NCI-H2227 (cell line): Measurements from ENCODE around the gene CLMP.
"Not testable (repeated sequence)": the region's sequence is repeated elsewhere in the genome, so short reads cannot be mapped to it uniquely, and the experiment has no call there.

ENCODE experiments used
- DNase-seq: peaks from one replicate; lab custom pipeline; 2025; ENCODE audit not compliant: unreplicated experiment; lab: John Stamatoyannopoulos, UW

Gene CLMP

DNA sequence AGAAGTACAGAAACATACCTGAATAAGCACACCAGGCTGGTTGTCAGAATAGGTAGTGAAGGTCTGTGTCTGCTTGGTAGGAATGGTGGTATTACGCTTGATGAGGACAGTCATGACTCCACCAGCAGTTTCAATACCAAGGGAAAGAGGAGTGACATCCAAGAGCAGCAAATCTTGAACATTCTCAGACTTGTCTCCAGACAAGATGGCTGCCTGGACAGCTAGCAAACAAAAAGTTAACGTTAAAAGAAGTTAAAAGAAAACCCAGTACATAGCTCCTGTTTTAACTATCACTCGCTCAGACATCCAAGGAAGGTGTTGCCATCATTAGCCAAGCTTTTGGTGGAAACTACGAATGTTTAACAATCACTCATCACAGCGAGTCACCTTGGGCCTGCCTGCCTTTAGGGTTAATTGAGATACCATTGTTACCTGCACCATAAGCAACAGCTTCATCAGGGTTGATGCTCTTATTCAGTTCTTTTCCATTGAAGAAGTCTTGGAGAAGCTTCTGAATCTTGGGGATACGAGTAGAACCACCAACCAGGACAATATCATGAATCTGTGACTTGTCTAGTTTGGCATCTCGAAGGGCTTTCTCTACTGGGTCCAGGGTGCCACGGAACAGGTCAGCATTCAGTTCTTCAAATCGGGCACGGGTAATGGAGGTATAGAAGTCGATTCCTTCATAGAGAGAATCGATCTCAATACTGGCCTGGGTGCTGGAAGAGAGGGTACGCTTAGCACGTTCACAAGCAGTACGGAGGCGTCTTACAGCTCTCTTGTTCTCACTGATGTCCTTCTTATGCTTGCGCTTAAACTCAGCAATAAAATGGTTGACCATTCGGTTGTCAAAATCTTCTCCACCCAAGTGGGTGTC lies 135.8 kb downstream of the CLMP start:
- DNase-seq, result not testable (repeated sequence)

DNA sequence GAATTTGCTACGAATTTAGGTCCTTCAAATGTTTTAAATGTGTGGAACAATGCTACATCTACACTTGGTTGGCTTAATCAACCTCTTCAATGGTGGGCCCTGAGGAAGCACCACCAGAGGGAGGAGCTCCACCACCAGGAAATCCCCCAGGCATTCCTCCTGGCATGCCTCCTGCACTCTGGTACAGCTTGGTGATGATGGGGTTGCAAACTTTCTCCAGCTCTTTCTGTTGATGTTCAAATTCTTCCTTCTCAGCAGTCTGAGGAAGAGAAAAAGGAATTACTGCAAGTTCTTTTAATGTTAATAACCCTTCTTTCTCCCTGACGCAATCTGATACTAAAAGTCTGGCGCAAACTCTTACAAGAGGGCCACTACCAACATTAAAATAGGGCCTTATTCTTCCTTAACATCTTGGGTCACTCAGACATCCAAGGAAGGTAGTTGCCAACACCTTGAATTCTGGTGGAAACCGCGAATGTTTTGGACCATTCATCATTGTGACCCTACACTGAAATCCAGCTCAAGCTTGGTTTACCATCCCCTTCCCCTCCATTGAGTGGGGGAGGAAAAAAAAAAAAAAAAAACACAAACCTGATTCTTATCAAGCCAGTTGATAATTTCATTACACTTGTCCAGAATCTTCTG lies 137.3 kb downstream of the CLMP start:
- DNase-seq, result no peak

DNA sequence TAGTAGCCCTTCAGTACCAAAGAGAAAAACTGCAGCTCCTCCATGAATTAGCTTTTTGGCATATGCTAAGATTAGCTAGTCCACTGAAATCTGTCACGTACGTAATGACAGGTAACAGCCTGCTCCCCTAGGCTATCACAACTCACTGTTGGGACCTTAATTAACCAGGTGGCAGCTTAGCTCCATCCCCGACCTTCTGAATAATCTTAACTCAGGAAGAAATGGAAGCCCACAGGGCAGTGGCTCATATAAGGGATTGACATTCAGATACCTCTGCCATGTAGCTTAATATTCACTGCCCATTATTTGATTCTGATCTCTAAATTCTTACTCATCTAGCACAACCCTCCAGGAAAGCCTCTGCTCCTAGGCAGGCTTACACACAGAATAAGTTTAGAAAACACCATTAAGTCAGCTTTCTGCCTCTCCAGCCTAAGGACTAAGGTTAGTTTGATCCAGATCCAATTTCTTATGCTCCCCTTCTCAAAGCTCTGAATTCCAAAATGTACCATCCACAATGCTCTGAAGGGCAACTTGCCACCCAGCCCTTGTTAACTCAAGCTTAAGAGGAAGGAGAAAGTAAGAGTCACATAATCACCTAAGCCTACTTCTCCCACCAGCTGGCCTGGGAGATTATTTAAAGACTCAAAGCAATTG lies 138.1 kb downstream of the CLMP start:
- DNase-seq, result no peak

DNA sequence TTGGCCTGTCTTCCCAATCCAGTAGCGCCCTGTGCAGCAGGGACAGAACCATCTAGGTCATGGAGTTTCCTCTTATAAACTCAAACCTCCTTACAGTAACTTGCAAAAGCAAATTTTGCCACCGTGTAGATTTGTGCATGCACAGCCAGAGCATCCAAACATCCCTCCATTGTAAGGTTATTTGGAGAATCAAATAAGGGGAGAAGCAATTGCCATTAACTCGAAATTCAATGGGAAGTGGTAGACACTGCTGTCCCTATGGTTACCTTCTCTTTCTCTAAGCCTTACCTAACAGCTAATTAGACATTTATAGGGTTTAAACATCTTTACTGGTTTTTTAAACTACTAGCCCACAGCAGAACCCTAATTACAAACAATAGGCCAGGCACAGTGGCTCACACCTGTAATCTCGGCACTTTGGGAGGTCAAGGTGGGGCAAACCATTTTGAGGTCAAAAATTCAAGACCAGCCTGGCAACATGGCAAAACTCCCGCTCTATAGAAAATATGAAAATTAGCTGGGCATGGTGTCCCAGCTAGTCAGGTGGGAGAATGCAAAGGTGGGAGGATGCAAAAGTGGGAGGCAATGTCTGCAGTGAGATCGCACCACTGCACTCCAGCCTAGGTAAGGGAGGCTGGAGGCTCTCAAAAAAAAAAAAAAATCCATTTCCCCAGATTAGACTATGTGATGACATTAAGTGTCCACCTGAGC lies 139.7 kb downstream of the CLMP start:
- no peak for DNase-seq

DNA sequence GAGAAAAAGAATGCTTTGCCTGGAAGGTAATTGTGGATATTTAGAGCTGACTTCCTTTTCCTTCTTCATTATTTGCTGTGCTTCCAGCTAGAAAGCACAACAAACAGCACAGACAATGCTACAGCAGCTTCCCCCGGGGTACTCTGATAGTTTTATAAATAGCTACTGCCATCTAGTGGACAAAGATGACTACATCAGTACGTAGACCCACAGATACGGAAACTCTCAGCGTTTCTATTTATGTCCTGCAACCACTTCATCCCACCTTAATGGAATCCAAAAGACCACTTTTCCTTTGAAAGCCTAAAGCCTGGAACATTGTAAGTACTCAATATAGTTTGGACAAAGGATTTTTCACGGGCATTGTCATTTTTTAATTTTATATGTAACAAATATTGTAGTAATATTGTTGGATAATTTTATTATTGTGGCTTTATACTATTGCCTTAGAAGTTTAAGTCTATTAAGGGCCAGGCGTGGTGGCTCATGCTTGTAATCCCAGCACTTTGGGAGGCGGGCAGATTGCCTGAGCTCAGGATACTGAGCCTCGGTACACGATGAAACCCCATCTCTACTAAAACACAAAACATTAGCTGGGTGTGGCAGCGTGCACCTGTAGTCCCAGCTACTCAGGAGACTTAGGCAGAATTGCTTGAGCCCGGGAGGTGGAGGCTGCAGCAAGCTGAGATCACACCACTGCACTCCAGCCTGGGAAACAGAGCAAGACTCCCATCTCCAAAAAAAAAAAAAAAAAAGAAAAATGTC lies 140.6 kb downstream of the CLMP start:
- peak; percentile 90 for DNase-seq

DNA sequence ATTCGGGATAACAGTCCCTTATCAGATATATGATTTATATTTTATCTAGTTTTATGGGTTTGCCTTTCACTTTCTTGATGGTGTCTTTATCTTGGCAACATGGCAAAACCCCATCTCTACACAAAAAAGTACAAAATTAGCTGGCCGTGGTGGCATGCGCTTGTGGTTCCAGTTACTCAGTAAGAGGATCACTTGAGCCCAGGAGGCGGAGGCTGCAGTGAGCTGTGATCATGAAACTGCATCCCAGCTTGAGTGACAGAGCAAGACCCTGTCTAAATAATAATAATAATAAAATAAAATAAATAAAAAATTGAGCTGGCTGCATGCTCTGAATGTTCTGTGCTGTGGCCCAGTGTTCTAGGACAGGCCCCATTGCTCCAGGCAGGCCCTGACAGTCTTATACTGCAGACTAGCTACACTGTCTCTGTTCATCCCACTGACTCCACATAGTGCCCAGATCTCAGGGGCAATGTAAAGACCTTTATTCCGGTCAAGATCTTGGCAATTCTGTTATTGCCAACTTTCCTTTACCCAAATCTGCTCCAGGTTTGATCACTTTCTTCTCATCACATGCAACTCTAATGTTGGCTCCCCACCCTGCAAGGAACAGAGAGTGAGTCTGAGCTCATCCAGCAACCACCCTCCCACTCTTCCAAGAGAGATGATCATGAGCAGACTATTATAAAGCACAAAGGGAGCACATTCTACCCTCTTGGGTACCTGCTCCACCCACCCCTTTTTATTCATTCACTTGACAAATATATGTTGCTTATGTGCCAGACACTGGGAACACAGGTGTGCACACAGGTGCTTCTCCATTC lies 141.9 kb downstream of the CLMP start:
- DNase-seq, result no peak

DNA sequence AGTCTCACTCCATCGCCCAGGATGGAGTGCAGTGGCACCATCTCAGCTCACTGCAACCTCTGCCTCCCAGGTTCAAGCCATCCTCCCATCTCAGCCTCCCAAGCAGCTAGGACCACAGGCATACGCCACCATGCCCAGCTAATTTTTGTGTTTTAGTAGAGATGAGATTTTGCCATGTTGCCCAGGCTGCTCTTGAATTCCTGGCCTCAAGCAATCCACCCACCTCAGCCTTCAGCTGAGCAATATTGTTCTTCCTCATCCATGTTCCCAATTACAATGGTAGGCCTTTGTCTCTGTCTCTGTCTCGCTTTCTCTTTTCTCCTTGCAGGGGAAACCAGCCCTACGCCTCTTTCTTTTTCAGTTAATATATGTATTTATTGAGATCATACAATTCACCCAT lies 143.4 kb downstream of the CLMP start:
- DNase-seq, result no peak

DNA sequence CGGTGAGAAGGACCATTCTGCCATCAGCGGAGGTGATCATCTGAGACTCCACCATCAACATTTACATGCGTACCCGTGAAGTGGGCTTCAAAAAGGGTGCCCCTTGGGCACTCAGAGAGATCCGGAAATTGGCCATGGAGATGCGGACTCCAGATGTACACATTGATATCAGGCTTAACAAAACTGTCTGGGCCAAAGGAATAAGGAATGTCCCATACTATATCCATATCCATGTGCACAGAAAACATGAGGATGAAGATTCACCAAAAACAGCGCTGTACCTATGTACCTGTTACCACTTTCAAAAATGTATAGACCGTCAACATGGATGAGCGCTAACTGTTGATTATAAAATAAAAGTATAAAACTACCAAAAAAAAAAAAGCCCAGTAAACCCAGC lies 143.9 kb downstream of the CLMP start:
- DNase-seq, result no peak

DNA sequence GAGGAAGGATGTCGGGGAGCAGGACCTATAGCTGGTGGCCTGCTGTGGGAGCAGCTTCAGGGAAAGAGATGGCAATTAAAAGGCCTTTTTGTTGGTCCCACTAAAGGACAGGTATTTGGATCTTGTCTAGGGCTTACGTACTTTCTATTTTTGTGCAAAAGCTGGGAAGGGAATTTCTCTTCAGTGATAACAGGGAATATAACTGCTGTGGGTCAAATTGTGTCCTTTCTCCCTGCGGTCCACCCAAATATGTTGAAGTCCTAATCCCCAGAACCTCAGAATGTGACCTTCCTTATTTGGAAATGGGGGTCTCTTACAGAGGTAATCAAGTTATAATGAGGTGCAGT lies 147.1 kb downstream of the CLMP start:
- DNase-seq, result no peak

DNA sequence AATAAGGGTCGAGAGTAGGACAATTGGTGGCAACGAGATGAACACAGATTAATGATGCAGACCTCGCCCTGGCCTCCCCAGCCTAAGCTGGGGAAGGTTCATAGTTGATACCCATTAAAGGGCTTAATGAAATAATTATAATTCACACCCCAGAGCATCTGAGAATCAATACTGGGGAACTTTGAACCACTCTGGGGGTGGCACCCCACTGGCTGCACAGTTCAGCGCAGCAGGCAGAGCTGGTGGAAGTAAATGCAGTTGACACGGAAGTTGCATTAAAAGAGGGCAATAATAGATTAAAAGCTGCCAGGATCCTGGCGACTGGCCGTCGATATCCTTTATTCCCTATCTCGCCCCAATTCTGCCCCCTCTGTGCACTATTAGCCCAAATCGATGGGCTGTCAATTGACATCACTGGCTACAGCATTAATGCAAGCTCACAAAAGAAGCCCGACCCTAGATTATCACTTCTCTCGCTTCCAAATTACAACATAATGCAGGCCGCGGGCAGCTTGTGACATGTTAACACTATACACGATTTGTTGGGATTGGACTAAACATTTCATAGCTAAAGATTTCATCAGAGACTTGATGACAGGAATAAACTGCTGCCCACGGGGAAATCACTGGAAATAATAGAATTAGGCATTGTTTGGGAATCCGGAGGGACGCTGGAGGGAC lies 147.6 kb downstream of the CLMP start:
- DNase-seq, result no peak

DNA sequence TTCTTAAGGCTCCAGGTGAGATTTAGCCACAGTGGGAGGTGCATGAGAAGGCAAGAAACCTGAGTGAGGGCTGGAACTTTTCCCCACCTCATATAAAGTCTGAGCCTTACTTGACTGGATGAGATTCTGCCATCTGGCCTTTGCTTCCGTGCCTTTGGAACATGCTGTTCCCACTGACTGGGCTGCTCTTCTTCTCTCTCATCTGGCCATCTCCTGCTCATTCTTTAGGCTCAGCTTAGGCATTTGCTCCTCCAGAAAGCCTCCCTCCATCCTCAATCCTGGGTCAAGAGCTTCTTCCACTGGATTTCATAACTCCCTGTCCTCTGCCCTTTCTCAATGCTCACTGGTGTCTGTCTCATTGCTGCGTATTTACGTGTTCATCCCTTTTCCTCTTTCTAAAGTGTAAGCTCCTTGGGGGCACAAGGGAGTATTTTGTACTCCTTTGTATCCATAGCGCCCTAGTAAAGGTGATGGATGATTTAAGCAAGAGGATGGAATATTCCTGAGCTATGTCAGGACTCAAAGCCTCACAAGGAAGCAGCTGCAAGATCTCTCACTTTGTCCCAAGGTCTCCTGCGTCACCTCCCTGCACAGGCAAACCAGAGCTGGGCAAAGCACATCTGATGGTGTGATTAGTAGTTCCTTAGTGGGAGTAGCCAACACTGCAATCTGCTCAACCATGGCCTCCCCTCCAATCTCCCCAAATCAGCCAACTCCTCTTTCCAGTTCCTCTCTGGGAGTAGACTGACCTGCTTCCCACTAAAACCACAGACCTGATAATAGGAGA lies 148.4 kb downstream of the CLMP start:
- no peak for DNase-seq

DNA sequence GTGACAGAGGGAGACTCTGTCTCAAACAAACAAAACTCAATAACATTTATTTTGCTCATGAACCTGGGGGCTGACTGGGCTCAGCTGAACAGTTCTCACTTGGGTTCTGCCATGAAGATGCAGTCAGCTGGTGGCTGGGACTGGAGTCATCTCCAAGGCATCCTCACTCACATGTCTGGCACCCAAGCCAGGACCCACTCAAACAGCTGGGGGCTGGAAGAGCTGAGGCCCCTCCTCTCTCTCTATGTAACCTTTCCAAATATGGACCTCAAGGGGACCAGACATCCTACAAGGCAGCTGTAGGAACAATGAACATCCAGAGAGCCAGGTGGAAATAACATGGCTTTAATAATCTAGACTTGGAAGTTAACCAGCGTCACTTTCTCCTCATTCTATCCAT lies 149.9 kb downstream of the CLMP start:
- no peak for DNase-seq

DNA sequence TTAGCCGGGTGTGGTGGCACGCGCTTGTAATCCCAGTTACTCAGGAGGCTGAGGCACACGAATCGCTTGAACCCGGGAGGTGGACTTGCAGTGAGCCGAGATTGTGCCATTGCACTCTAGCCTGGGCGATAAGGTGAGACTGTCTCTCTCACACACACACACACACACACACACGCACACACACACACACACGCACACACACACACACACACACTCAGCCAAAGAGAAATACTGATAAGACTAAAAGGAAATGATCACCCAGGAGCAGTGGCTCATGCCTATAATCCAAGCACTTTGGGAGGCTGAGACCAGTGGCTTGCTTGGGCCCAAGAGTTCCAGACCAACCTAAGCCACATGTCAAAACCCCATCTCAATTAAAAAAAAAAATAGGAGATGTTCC lies 153.9 kb downstream of the CLMP start:
- no peak for DNase-seq

DNA sequence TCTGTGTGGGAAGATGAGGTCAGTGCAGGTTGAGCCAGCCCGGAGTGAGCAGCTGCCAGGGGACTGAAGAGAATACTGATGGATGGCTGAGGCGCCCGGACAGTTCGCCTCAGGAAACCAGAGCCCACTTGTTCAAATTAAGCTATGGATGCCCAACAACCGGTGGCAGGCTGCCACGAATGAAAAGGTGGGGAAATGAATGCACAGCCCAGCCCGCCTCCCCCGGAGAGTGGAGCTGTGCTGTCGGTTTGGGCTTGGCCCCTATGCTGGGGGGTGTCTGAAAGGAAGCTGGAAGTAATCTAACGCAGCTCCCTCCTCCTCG lies 155.0 kb downstream of the CLMP start:
- DNase-seq, result peak; percentile 19

DNA sequence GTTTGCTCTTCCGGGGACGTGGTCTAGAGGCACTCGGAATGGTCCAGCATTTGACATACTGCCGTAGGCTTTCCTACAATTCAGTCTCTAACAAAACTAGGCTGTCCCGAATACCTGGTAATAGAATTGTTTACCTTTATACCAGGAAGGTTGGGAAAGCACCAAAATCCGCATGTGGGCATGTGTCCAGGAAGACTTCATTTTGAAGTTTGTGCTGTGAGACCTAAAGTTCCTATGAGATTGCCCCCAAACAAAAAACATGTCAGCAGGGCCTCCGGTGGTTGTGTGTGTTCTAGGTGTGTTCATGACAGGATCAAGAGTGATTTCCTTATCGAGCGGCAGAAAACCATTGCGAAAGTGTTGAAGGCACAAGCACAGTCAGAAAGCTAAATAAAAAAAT lies 159.2 kb downstream of the CLMP start:
- DNase-seq, result no peak

DNA sequence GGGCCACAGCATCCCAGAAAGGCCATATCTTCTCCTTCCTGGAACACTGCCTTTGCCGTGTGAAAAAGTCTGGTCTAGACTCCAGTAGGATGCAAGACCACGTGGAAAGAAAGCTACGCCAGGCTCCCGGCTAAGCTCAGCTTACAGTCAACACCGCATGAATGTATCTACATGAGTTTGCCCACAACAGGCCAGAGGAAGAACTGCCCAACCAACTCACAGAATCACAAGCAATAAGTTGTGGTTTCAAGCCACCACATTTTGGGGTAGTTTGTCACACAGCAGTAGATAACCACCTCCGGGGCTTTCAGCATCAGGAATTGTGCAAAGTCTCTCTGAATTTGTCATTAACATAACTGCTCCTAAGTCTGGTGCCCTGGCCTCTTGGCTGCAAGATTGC lies 160.5 kb downstream of the CLMP start:
- DNase-seq, result no peak

DNA sequence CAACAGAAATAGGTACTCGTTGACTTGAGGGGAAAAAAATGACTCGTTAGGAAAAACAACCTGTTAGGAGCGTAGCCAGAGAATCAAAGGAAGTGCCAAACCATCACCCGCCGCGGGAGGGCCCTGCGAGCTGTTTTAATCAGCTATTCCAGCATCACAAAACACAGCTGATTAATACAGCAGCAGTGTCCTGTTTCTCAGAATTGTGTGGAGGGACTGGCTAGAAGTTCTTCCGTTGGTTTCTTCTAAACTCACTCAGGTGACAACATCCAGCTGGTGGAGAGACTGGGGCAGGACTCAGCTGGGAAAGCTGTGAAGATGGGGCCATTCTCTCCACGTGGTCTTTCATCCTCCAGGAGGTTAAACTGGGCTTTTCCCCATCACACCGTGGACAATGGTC lies 161.2 kb downstream of the CLMP start:
- no peak for DNase-seq

DNA sequence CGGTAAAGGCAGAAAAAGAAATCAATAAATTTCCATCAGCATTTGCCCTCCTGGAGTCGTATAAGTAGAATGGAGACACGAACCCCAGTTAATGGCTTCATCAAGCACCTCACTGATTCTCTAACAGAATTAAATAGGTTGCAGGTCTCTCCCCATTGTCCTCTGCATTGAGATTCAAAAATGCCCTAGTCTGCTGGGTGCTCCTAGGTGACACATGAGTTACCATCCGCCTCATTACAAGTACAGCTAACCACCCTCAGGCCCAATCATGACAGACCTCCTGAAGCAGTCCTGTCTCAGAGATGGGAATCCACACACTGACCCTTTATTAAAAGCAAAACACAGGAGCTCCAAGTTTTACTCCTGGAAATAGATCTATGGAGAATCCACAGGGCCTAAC lies 164.5 kb downstream of the CLMP start:
- DNase-seq, result peak; percentile 28

DNA sequence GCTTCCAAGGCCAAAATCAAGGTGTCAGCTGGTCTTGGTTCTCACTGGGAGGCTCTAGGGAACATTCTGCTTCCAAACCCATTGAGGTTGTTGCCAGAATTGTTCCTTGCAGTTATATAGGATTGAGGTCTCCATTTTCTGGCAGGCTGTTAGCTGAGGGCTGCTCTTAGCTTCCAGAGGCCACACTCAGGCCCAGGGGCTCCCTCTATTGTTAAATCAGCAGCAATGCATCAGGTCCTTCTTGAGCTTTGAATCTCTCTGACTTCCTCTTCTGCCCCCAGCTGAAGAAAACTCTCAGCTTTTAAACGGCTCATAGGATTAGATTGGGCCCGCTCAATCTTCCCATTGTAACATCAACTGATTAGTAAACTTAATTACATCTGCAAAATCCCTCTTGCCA lies 174.1 kb downstream of the CLMP start:
- DNase-seq, result peak; percentile 64
